GM12878 (cell line): Measurements from ENCODE around the gene PDSS1. TPM values are rescaled to one million over a fixed set of nuclear protein-coding genes. Genes with fewer than 3 reads are reported as not detected.

Experiments used
- BCLAF1 ChIP-seq: fragments of 450-650 bp; IDR thresholded peaks from 2 replicates; pipeline ENCODE4 v1.6.1; 2017; ENCODE audit warnings: antibody characterized with exemption, mild to moderate bottlenecking, moderate library complexity
- BHLHE40 ChIP-seq, 2 experiments: fragments of 450-650 bp in 1 of 2; IDR thresholded peaks; 2 replicates each; pipeline ENCODE4 v1.6.1; 2011 to 2017; ENCODE audit warnings: low read depth in 2 of 2, borderline replicate concordance in 1 of 2, improper control_type of control experiment in 1 of 2, low read length in 1 of 2, mild to moderate bottlenecking in 1 of 2
- ETV6 ChIP-seq, 2 experiments: fragments of 450-650 bp in 1 of 2; IDR thresholded peaks in 1 of 2; conservative IDR thresholded peaks in 1 of 2; 2 replicates each; pipeline ENCODE4 v1.6.1; 2014; ENCODE audit warnings: antibody characterized with exemption in 1 of 2, borderline replicate concordance in 1 of 2, low read depth in 1 of 2, mild to moderate bottlenecking in 1 of 2, moderate library complexity in 1 of 2
- FOXK2 ChIP-seq: fragments of 450-650 bp; IDR thresholded peaks from 2 replicates; pipeline ENCODE4 v1.6.1; 2017; ENCODE audit warnings: mild to moderate bottlenecking, moderate library complexity
- HCFC1 ChIP-seq: fragments of 150-350 bp; IDR thresholded peaks from 2 replicates; pipeline ENCODE4 v1.6.1; 2014; ENCODE audit warnings: low read length
- HDAC6 ChIP-seq: fragments of 200-600 bp; sonication (generic); IDR thresholded peaks from one replicate; pipeline ENCODE4 v1.8.0; 2017; ENCODE audit warnings: antibody characterized with exemption; ENCODE audit not compliant: unreplicated experiment
- MEF2A ChIP-seq: IDR thresholded peaks from 2 replicates; pipeline ENCODE4 v1.6.1; 2011; ENCODE audit warnings: low read depth, mild to moderate bottlenecking, low read length, moderate library complexity; ENCODE audit not compliant: insufficient read depth
- MLLT1 ChIP-seq: fragments of 450-650 bp; IDR thresholded peaks from 2 replicates; pipeline ENCODE4 v1.6.1; 2016; ENCODE audit warnings: mild to moderate bottlenecking
- NR2F1 ChIP-seq: fragments of 450-650 bp; conservative IDR thresholded peaks from 2 replicates; pipeline ENCODE4 v1.6.1; 2017; ENCODE audit warnings: mild to moderate bottlenecking
- NRF1 ChIP-seq: conservative IDR thresholded peaks from 2 replicates; pipeline ENCODE4 v1.6.1; 2011; ENCODE audit warnings: mild to moderate bottlenecking, low read depth, low read length, improper control_type of control experiment
- RCOR1 ChIP-seq: conservative IDR thresholded peaks from 2 replicates; pipeline ENCODE4 v1.6.1; 2012; ENCODE audit warnings: low read depth, low read length, improper control_type of control experiment
- SMC3 ChIP-seq: IDR thresholded peaks from 2 replicates; pipeline ENCODE4 v1.6.1; 2011; ENCODE audit warnings: low read length, improper control_type of control experiment, borderline replicate concordance
- SRF ChIP-seq, 2 experiments: IDR thresholded peaks; 2 replicates each; pipeline ENCODE4 v1.6.1; 2011; ENCODE audit warnings: low read depth in 2 of 2, low read length in 2 of 2, mild to moderate bottlenecking in 1 of 2, moderate library complexity in 1 of 2
- WRNIP1 ChIP-seq: IDR thresholded peaks from 2 replicates; pipeline ENCODE4 v1.6.1; 2011; ENCODE audit warnings: low read depth, low read length, improper control_type of control experiment, borderline replicate concordance
- YY1 ChIP-seq: IDR thresholded peaks from 2 replicates; pipeline ENCODE4 v1.6.1; 2011; ENCODE audit warnings: low read depth, mild to moderate bottlenecking, low read length
- ZNF274 ChIP-seq: IDR thresholded peaks from one replicate; pipeline ENCODE4 v1.8.0; 2011; ENCODE audit not compliant: insufficient read length, insufficient read depth
- ZNF687 ChIP-seq: fragments of 450-650 bp; IDR thresholded peaks from 2 replicates; pipeline ENCODE4 v1.6.1; 2017; ENCODE audit warnings: mild to moderate bottlenecking, moderate library complexity
- polyA plus RNA-seq, 11 experiments: library from polyadenylated mRNA; depleted of rRNA in 4 of 11; unstranded in 6 of 11; stranded (reverse) in 5 of 11; fragments of >200 nt; fragmentation: Nextera tagmentation in 4 of 11; fragmentation: Illumina TruSeq in 1 of 11; extraction: Ambion mirVana in 4 of 11; extraction: Trizol in 1 of 11; gene quantifications; 1 replicate in 1 of 11; 2 replicates in 10 of 11; pipeline versions ENCODE4 v1.2.1 to v1.2.3, GENCODE V29; 2011 to 2016; ENCODE audit warnings: inconsistent platforms in 2 of 11, missing spikeins in 2 of 11, low read depth in 1 of 11
- total RNA-seq, 4 experiments: library from RNA; depleted of rRNA in 3 of 4; stranded (reverse); fragments of >200 nt in 3 of 4; fragmentation: Illumina TruSeq in 1 of 4; extraction: Trizol in 1 of 4; gene quantifications; 2 replicates each; pipeline versions ENCODE4 v1.2.1 to v1.2.3, GENCODE V29; 2013 to 2021

The PDSS1 gene
- total and polyA plus RNA-seq, 10 of the 15 experiments (the other 5 are each of a cell fraction or from before 2014, with no cell fraction given), result 12.2 to 48.2 (median 35.9) TPM

- TF ChIP-seq SMC3, result peak; percentile 18; the same call in 1 of the 2 replicates
- peak; percentile 87; the same call in 1 of the 2 replicates for TF ChIP-seq MLLT1
- no peak for TF ChIP-seq HCFC1
- TF ChIP-seq FOXK2, result no peak
- TF ChIP-seq BHLHE40 (IDR thresholded peaks at IDR 0.05; ENCODE audit: borderline replicate concordance in 1 of 2, low read depth in 2 of 2, low read length in 1 of 2), result peak; percentile 82 to 85
- TF ChIP-seq HDAC6, result no peak
- TF ChIP-seq ZNF274, result no peak
- peak in 1 of 2 experiments; percentile 92; a peak in 2 of 4 replicates for TF ChIP-seq ETV6 (conservative IDR thresholded peaks at IDR 0.05 in 1 of 2, IDR thresholded peaks at IDR 0.05 in 1 of 2; ENCODE audit: borderline replicate concordance in 1 of 2, low read depth in 1 of 2)
- TF ChIP-seq NRF1, result no peak
- no peak for TF ChIP-seq BCLAF1
- TF ChIP-seq NR2F1, result no peak
- TF ChIP-seq RCOR1, result 0 out of 2 replicates have a peak, but pooled peaks have one; percentile 30
- peak; percentile 79; the same call in 1 of the 2 replicates for TF ChIP-seq WRNIP1
- TF ChIP-seq YY1, result peak; percentile 89
- TF ChIP-seq SRF (IDR thresholded peaks at IDR 0.05; ENCODE audit: low read depth in 2 of 2, low read length in 2 of 2), result peak in 1 of 2 experiments; percentile 66; a peak in 1 of 4 replicates
- peak; percentile 97 for TF ChIP-seq ZNF687
- TF ChIP-seq MEF2A, result 0 out of 2 replicates have a peak, but pooled peaks have one; percentile 60
Observed at GRCh38 chr10:26737730-26738129, 40.2 kb downstream of the PDSS1 start (continued).
